ENCODE results near the gene DUS3L.

DUS3L gene

GRCh38 chr19:5822181-5822844 lies 31.4 kb upstream of the DUS3L start:
- TF ChIP-seq CTCF (IDR thresholded peaks at IDR 0.05; ENCODE audit: control extremely low read depth, extremely low read depth, low read depth, missing control alignments) = no peak
- POLR2A ChIA-PET = no interaction called here
- DNase-seq (ENCODE audit: extremely low spot score) = no peak
- CTCF ChIA-PET = interaction anchor here (1.5 to 8.3 kb wide), 5 partner anchors 11 to 200 kb away, joined by 4 to 70 read pairs (median 5); partner anchors contain the start of gene NRTN

- no peak for DNase-seq (ENCODE audit: extremely low spot score)
- CTCF ChIA-PET = interaction anchor here (1.2 to 1.6 kb wide), 2 partner anchors 15 to 18 kb away, joined by 4 read pairs; no protein-coding TSS in a partner anchor
- TF ChIP-seq CTCF (IDR thresholded peaks at IDR 0.05; ENCODE audit: control extremely low read depth, extremely low read depth, low read depth, missing control alignments) = no peak
- POLR2A ChIA-PET = no interaction called here
Measured at GRCh38 chr19:5821521-5822180, 30.7 kb upstream of the DUS3L start.

GRCh38 chr19:5820785-5821184 lies 29.8 kb upstream of the DUS3L start:
- ChIA-PET CTCF (interaction anchor here (1.2 to 1.5 kb wide), 2 partner anchors 17 kb away, joined by 4 read pairs; no protein-coding TSS in a partner anchor), POLR2A (no interaction called here)
- no peak for DNase-seq (ENCODE audit: extremely low spot score)
- TF ChIP-seq CTCF (IDR thresholded peaks at IDR 0.05; ENCODE audit: control extremely low read depth, extremely low read depth, low read depth, missing control alignments) = no peak

GRCh38 chr19:5818594-5818993 lies 27.6 kb upstream of the DUS3L start:
- DNase-seq (ENCODE audit: extremely low spot score) = no peak
- ChIA-PET CTCF (interaction anchor here (1.2 kb wide), 1 partner anchor 14 kb away, joined by 4 read pairs; the partner anchor contains the start of gene NRTN), POLR2A (no interaction called here)
- no peak for TF ChIP-seq CTCF (IDR thresholded peaks at IDR 0.05; ENCODE audit: control extremely low read depth, extremely low read depth, low read depth, missing control alignments)

- TF ChIP-seq CTCF (IDR thresholded peaks at IDR 0.05; ENCODE audit: control extremely low read depth, extremely low read depth, low read depth, missing control alignments) = no peak
- CTCF ChIA-PET = no interaction called here
- DNase-seq (ENCODE audit: extremely low spot score) = no peak
- POLR2A ChIA-PET = no interaction called here
Measured at GRCh38 chr19:5817218-5817617, 26.3 kb upstream of the DUS3L start.

GRCh38 chr19:5814852-5815246 lies 23.9 kb upstream of the DUS3L start:
- DNase-seq (ENCODE audit: extremely low spot score) = no peak
- ChIA-PET POLR2A (no interaction called here), CTCF (interaction anchor here (1.4 to 1.6 kb wide), 2 partner anchors 11 to 22 kb away, joined by 3 to 12 read pairs; partner anchors contain the start of gene NRTN)
- no peak for TF ChIP-seq CTCF (IDR thresholded peaks at IDR 0.05; ENCODE audit: control extremely low read depth, extremely low read depth, low read depth, missing control alignments)
